HEK293 (cell line): Measurements from ENCODE around the gene TRAFD1.
"Not testable (repeated sequence)": the region's sequence is repeated elsewhere in the genome, so short reads cannot be mapped to it uniquely, and the experiment has no call there.

ENCODE experiments used
- CTCF ChIA-PET: fragments of 350-600 bp; formaldehyde crosslinking; extraction: SDS; loops from one replicate; lab custom pipeline; 2021; ENCODE audit warnings: antibody characterized with exemption; lab: Yijun Ruan, JAX
- POLR2A ChIA-PET: fragments of 300-600 bp; formaldehyde crosslinking; extraction: SDS; loops from one replicate; lab custom pipeline; 2020; ENCODE audit warnings: antibody characterized with exemption, inconsistent platforms; lab: Yijun Ruan, JAX
- H3K27ac ChIP-seq: fragments of 200-500 bp; sonication (Bioruptor generic); 2 replicates; pipeline ENCODE4 v1.5.1; 2014; ENCODE audit warnings: low read depth, low read length, control low read depth, inconsistent platforms; ENCODE audit errors: extremely low read depth
- H3K36me3 ChIP-seq, 2 experiments: fragments of 200-500 bp in 1 of 2; sonication (Bioruptor generic) in 1 of 2; 1 replicate in 1 of 2; 2 replicates in 1 of 2; pipeline ENCODE4 v1.5.1; 2014 to 2017; ENCODE audit warnings: inconsistent platforms in 2 of 2, low read length in 2 of 2; ENCODE audit not compliant: control insufficient read depth in 2 of 2, insufficient read depth in 1 of 2
- H3K4me1 ChIP-seq: fragments of 200-500 bp; sonication (Bioruptor generic); 2 replicates; pipeline ENCODE4 v1.5.1; 2014; ENCODE audit warnings: mild to moderate bottlenecking, low read length, inconsistent platforms; ENCODE audit not compliant: control insufficient read depth, insufficient read depth
- H3K4me3 ChIP-seq: 2 replicates; pipeline ENCODE4 v1.5.1; 2011; ENCODE audit warnings: low read depth, mild to moderate bottlenecking, control low read depth, low read length, moderate library complexity
- H3K9me3 ChIP-seq: fragments of 200-500 bp; sonication (Bioruptor generic); 2 replicates; pipeline ENCODE4 v1.5.1; 2014; ENCODE audit warnings: low read depth, low read length, inconsistent platforms; ENCODE audit not compliant: control insufficient read depth, insufficient read depth
- BCL11A ChIP-seq: fragments of 450-650 bp; formaldehyde crosslinking; IDR thresholded peaks from 2 replicates; pipeline ENCODE4 v1.5.1; 2016; ENCODE audit warnings: low read depth, missing biosample characterization, missing genetic modification characterization
- BCL11B ChIP-seq: fragments of 450-650 bp; formaldehyde crosslinking; IDR thresholded peaks from 2 replicates; pipeline ENCODE4 v1.5.1; 2016; ENCODE audit warnings: low read depth, missing biosample characterization, missing genetic modification characterization
- GLIS2 ChIP-seq: fragments of 450-650 bp; formaldehyde crosslinking; IDR thresholded peaks from 2 replicates; pipeline ENCODE4 v1.5.1; 2016; ENCODE audit warnings: missing biosample characterization, missing genetic modification characterization
- ZBTB11 ChIP-seq: fragments of 450-650 bp; formaldehyde crosslinking; conservative IDR thresholded peaks from 2 replicates; pipeline ENCODE4 v1.5.1; 2016; ENCODE audit warnings: low read depth, missing biosample characterization, missing genetic modification characterization
- ZBTB7A ChIP-seq: fragments of 450-650 bp; formaldehyde crosslinking; IDR thresholded peaks from 2 replicates; pipeline ENCODE4 v1.5.1; 2016; ENCODE audit warnings: low read depth, missing biosample characterization, missing genetic modification characterization
- ZNF10 ChIP-seq: fragments of 450-650 bp; formaldehyde crosslinking; IDR thresholded peaks from 2 replicates; pipeline ENCODE4 v1.5.1; 2017; ENCODE audit warnings: missing biosample characterization, missing genetic modification characterization
- ZNF114 ChIP-seq: fragments of 450-650 bp; formaldehyde crosslinking; IDR thresholded peaks from 2 replicates; pipeline ENCODE4 v1.5.0; 2017; ENCODE audit warnings: missing biosample characterization, missing genetic modification characterization
- ZNF121 ChIP-seq: fragments of 450-650 bp; formaldehyde crosslinking; IDR thresholded peaks from 2 replicates; pipeline ENCODE4 v1.5.1; 2016; ENCODE audit warnings: missing biosample characterization, missing genetic modification characterization
- ZNF133 ChIP-seq: fragments of 450-650 bp; formaldehyde crosslinking; IDR thresholded peaks from 2 replicates; pipeline ENCODE4 v1.5.1; 2016; ENCODE audit warnings: missing biosample characterization, missing genetic modification characterization
- ZNF266 ChIP-seq: fragments of 450-650 bp; formaldehyde crosslinking; IDR thresholded peaks from 2 replicates; pipeline ENCODE4 v1.5.1; 2016; ENCODE audit warnings: missing biosample characterization, missing genetic modification characterization, low read depth
- ZNF513 ChIP-seq: fragments of 450-650 bp; IDR thresholded peaks from 2 replicates; pipeline ENCODE4 v1.5.1; 2018; ENCODE audit warnings: missing biosample characterization, missing genetic modification characterization
- ZNF529 ChIP-seq: fragments of 450-650 bp; formaldehyde crosslinking; IDR thresholded peaks from 2 replicates; pipeline ENCODE4 v1.5.1; 2017; ENCODE audit warnings: missing genetic modification characterization, missing biosample characterization; ENCODE audit not compliant: insufficient replicate concordance
- ZNF544 ChIP-seq: fragments of 450-650 bp; formaldehyde crosslinking; IDR thresholded peaks from 2 replicates; pipeline ENCODE4 v1.5.0; 2017; ENCODE audit warnings: missing biosample characterization, missing genetic modification characterization
- ZNF561 ChIP-seq: fragments of 450-650 bp; IDR thresholded peaks from 2 replicates; pipeline ENCODE4 v1.5.1; 2018; ENCODE audit warnings: missing biosample characterization, missing genetic modification characterization, borderline replicate concordance
- ZNF776 ChIP-seq: fragments of 450-650 bp; formaldehyde crosslinking; IDR thresholded peaks from 2 replicates; pipeline ENCODE4 v1.5.0; 2017; ENCODE audit warnings: missing biosample characterization, missing genetic modification characterization, borderline replicate concordance
- ZNF792 ChIP-seq: fragments of 450-650 bp; formaldehyde crosslinking; IDR thresholded peaks from 2 replicates; pipeline ENCODE4 v1.5.1; 2016; ENCODE audit warnings: missing biosample characterization, missing genetic modification characterization
- ZSCAN23 ChIP-seq: fragments of 450-650 bp; formaldehyde crosslinking; IDR thresholded peaks from 2 replicates; pipeline ENCODE4 v1.5.1; 2016; ENCODE audit warnings: missing biosample characterization, missing genetic modification characterization
- TF ChIP-seq, protein P1 (sequence below): fragments of 450-650 bp; formaldehyde crosslinking; optimal IDR thresholded peaks from 2 replicates; pipeline ENCODE3; 2016; ENCODE audit warnings: missing biosample characterization, mild to moderate bottlenecking, missing genetic modification characterization

Gene TRAFD1

GRCh38 chr12:112153181-112153892 lies 28.0 kb downstream of the TRAFD1 start (continued):
- TF ChIP-seq ZBTB11 (no peak), ZNF513 (tag by site-specific recombination) (no peak), ZSCAN23 (tag by site-specific recombination) (no peak)
- TF ChIP-seq, all 188 proteins: peak for 0

GRCh38 chr12:112153893-112154219 lies 28.5 kb downstream of the TRAFD1 start:
- no peaks in the 10 kb centered on the region for H3K4me1 ChIP-seq
- POLR2A ChIA-PET, result no interaction called here
- CTCF ChIA-PET, result no interaction called here
- H3K36me3 ChIP-seq, result peaks cover 34 to 65% of the 10 kb centered on the region in 2 experiments
- no peak for TF ChIP-seq ZNF266 (tag by site-specific recombination)
- TF ChIP-seq ZNF776 (tag by site-specific recombination), result no peak
- no peak for TF ChIP-seq ZNF561 (tag by site-specific recombination)
- TF ChIP-seq ZNF133 (tag by site-specific recombination), result no peak
- no peak for TF ChIP-seq ZNF121 (tag by site-specific recombination)
- no peak for TF ChIP-seq GLIS2 (tag by site-specific recombination)
- TF ChIP-seq ZNF10 (tag by site-specific recombination), result no peak
- no peak for TF ChIP-seq ZNF529
- no peak for TF ChIP-seq BCL11B (tag by site-specific recombination)
- TF ChIP-seq ZNF792 (tag by site-specific recombination), result no peak
- TF ChIP-seq ZNF114 (tag by site-specific recombination), result no peak
- TF ChIP-seq, protein P1, sequence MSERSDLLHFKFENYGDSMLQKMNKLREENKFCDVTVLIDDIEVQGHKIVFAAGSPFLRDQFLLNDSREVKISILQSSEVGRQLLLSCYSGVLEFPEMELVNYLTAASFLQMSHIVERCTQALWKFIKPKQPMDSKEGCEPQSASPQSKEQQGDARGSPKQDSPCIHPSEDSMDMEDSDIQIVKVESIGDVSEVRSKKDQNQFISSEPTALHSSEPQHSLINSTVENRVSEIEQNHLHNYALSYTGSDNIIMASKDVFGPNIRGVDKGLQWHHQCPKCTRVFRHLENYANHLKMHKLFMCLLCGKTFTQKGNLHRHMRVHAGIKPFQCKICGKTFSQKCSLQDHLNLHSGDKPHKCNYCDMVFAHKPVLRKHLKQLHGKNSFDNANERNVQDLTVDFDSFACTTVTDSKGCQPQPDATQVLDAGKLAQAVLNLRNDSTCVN (tag by site-specific recombination), result no peak
- TF ChIP-seq ZBTB7A (tag by site-specific recombination), result no peak
- no peak for TF ChIP-seq ZNF544 (tag by site-specific recombination)
- TF ChIP-seq BCL11A (tag by site-specific recombination), result no peak
- TF ChIP-seq, all 188 proteins: peak for 0
- no peak overlapping the region for H3K4me3 ChIP-seq
- no peaks in the 10 kb centered on the region for H3K9me3 ChIP-seq
- H3K27ac ChIP-seq, result no peak overlapping the region

- H3K9me3 ChIP-seq, H3K4me1 ChIP-seq, H3K27ac ChIP-seq, H3K4me3 ChIP-seq, POLR2A ChIA-PET: not testable (repeated sequence)
- peaks cover 0 to 66% of the 10 kb centered on the region in 2 experiments; a peak in 1 of 3 replicates for H3K36me3 ChIP-seq
- CTCF ChIA-PET, result interaction anchor here (1.3 kb wide), 1 partner anchor 834 kb away, joined by 3 read pairs; no protein-coding TSS in a partner anchor
These were observed 33.2 kb downstream of the TRAFD1 start for GRCh38 chr12:112158461-112159145.
